Breast epithelium (tissue), 4 donors: ENCODE measurements around the gene CTNNBIP1. TPM values are rescaled to one million over a fixed set of nuclear protein-coding genes. Genes with fewer than 3 reads are reported as not detected.

Source experiments
- DNase-seq, 2 donors: peaks; one replicate each; pipeline ENCODE4 v3.0.0-alpha.2; 2019; ENCODE audit warnings: low spot score in 2 of 2
- H3K27ac ChIP-seq, 2 donors: fragments of 200-600 bp; sonication (generic) in 1 of 2; one replicate each; pipeline ENCODE4 v1.5.1; 2016 to 2019; ENCODE audit warnings: mild to moderate bottlenecking in 1 of 2
- H3K27me3 ChIP-seq, 2 donors: fragments of 200-600 bp; sonication (generic) in 1 of 2; one replicate each; pipeline versions ENCODE4 v1.5.1 to v1.6.0; 2017 to 2019; ENCODE audit warnings: control low read depth in 1 of 2, mild to moderate bottlenecking in 1 of 2
- H3K36me3 ChIP-seq: fragments of 200-600 bp; one replicate; pipeline ENCODE4 v1.5.1; 2019
- H3K4me1 ChIP-seq, 2 donors: fragments of 200-600 bp; sonication (generic); one replicate each; pipeline ENCODE4 v1.5.1; 2016 to 2019; ENCODE audit warnings: control low read depth in 1 of 2
- H3K4me3 ChIP-seq, 3 donors: fragments of 200-600 bp; sonication (generic); 1 replicate in 2 of 3; 2 replicates in 1 of 3; pipeline ENCODE4 v1.5.1; 2016 to 2019; ENCODE audit warnings: mild to moderate bottlenecking in 3 of 3, moderate library complexity in 2 of 3
- H3K9me3 ChIP-seq, 2 donors: fragments of 200-600 bp; sonication (generic) in 1 of 2; one replicate each; pipeline ENCODE4 v1.5.1; 2016 to 2019; ENCODE audit warnings: control low read depth in 1 of 2
- CTCF ChIP-seq, 3 donors: fragments of 450-650 bp; IDR thresholded peaks; one replicate each; pipeline ENCODE4 v1.5.1; 2016 to 2017; ENCODE audit warnings: antibody characterized with exemption in 3 of 3, mild to moderate bottlenecking in 3 of 3, moderate library complexity in 3 of 3
- POLR2A ChIP-seq: fragments of 450-650 bp; IDR thresholded peaks from one replicate; pipeline ENCODE4 v1.6.1; 2016; ENCODE audit warnings: antibody characterized with exemption, mild to moderate bottlenecking, moderate library complexity
- POLR2AphosphoS5 ChIP-seq, 3 donors: sonication (generic); formaldehyde crosslinking; IDR thresholded peaks; one replicate each; pipeline ENCODE4 v1.6.1; 2017; ENCODE audit warnings: antibody characterized with exemption in 3 of 3
- intact Hi-C: fragments of 100-400 bp; cut with DNase I; formaldehyde crosslinking; loops from one replicate; pipeline ENCODE4 v1.15.1; 2023; ENCODE audit warnings: low total_unique reads
- total RNA-seq, 3 donors: library from RNA; depleted of rRNA; stranded (reverse); fragments of >200 nt; gene quantifications; one replicate each; pipeline ENCODE4 v1.1.0, GENCODE V29; 2016

CTNNBIP1 gene
- total RNA-seq, 3 donors from 2014 or later = 25.9 to 37.9 (median 29.5) TPM

DNA sequence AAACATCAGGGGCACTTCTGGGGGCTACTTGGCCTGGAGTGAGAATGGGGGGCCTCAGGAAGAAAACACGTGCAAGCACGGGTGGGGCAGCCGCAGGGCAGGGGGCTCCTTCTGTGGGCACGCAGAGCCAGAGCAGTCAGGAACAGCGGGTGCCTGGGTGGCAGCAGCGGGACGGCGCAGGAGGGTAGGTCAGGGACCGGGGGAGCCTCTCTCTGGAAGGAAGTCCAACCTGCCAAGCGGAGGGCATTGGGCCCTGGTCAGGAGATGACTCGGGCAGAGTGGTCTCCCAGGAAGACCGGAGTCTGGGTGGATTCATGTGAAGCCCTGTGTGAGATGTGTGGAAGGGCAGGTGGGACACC lies 27.1 kb downstream of the CTNNBIP1 start:
- intact Hi-C loops = no loop called here
- DNase-seq = no peak
- H3K27me3 ChIP-seq = no peaks in the 10 kb centered on the region

DNA sequence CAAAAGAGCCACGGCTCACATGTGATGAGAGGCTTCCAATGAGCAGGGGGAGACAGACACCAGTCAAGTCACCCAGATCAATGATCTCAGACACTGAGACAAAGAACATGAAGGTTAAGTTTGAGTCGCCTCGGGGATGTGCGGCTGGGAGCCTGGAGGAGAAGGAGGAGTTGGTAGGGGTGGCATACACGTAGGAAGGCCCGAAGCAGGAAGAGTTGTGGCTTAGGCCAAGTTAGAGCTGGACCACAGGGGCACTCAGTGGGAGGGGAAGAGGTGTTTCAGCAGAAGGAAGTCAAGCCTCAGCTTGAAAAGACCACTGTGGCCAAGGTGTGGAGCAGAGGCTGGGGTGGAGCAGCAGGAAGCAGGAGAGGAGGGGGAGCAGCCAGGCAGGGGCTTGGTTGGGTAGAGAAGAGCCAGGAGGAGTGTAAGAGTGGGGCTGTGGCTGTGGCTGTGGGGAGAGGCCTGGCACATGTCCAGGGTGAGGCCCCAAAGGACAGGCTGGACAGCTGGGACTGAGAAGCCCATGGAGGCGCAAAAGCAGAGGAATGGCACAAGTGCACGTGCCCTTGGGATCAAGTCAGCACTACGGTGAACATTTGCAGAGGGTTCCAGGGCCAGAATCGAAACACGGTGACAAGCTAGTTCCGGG lies 27.6 kb downstream of the CTNNBIP1 start:
- DNase-seq = no peak
- Histone ChIP-seq H3K4me3 (no peak overlapping the region), H3K27me3 (no peaks in the 10 kb centered on the region), H3K4me1 (peaks cover 0 to 3% of the 10 kb centered on the region in 2 donors), H3K27ac (no peak overlapping the region), H3K36me3 (no peaks in the 10 kb centered on the region), H3K9me3 (no peaks in the 10 kb centered on the region)
- intact Hi-C loops = no loop called here
- TF ChIP-seq CTCF (IDR thresholded peaks at IDR 0.05) = no peak
- no peak for TF ChIP-seq POLR2A
- no peak for TF ChIP-seq POLR2AphosphoS5 (IDR thresholded peaks at IDR 0.05)

More for the DNA sequence above, 27.1 kb downstream of the CTNNBIP1 start:
- Histone ChIP-seq H3K27ac (peak overlapping the region in 1 of 2 donors; percentile 12), H3K4me3 (no peak overlapping the region), H3K9me3 (no peaks in the 10 kb centered on the region), H3K36me3 (no peaks in the 10 kb centered on the region), H3K4me1 (no peaks in the 10 kb centered on the region)
- no peak for TF ChIP-seq CTCF (IDR thresholded peaks at IDR 0.05)
- TF ChIP-seq POLR2A = no peak
- no peak for TF ChIP-seq POLR2AphosphoS5 (IDR thresholded peaks at IDR 0.05)

- Histone ChIP-seq H3K36me3 (no peaks in the 10 kb centered on the region), H3K27me3 (no peaks in the 10 kb centered on the region), H3K4me3 (no peak overlapping the region), H3K9me3 (no peaks in the 10 kb centered on the region), H3K4me1 (peaks cover 0 to 3% of the 10 kb centered on the region in 2 donors), H3K27ac (no peak overlapping the region)
- no peak for DNase-seq
- no peak for TF ChIP-seq POLR2A
- TF ChIP-seq CTCF (IDR thresholded peaks at IDR 0.05) = no peak
- TF ChIP-seq POLR2AphosphoS5 (IDR thresholded peaks at IDR 0.05) = no peak
- intact Hi-C loops = no loop called here
Observed at GRCh38 chr1:9881838-9882249, 28.2 kb downstream of the CTNNBIP1 start.

GRCh38 chr1:9878404-9878803 lies 31.7 kb downstream of the CTNNBIP1 start:
- Histone ChIP-seq H3K9me3 (no peaks in the 10 kb centered on the region), H3K36me3 (no peaks in the 10 kb centered on the region), H3K27ac (peak overlapping the region in 1 of 2 donors; percentile 52), H3K4me3 (no peak overlapping the region), H3K27me3 (no peaks in the 10 kb centered on the region), H3K4me1 (peaks cover 0 to 3% of the 10 kb centered on the region in 2 donors)
- no peak for TF ChIP-seq CTCF (IDR thresholded peaks at IDR 0.05)
- no peak for TF ChIP-seq POLR2AphosphoS5 (IDR thresholded peaks at IDR 0.05)
- TF ChIP-seq POLR2A = no peak
- no peak for DNase-seq
- intact Hi-C loops = no loop called here

- peaks cover 0 to 3% of the 10 kb centered on the region in 2 donors for H3K4me1 ChIP-seq
- H3K4me3 ChIP-seq = no peak overlapping the region
- H3K27me3 ChIP-seq = no peaks in the 10 kb centered on the region
- peak overlapping the region; percentile 15 to 52 for H3K27ac ChIP-seq
- peak in 1 of 2 donors; percentile 62 for DNase-seq
- TF ChIP-seq POLR2AphosphoS5 (IDR thresholded peaks at IDR 0.05) (no peak), CTCF (IDR thresholded peaks at IDR 0.05) (no peak), POLR2A (no peak)
- intact Hi-C loops = no loop called here
- no peaks in the 10 kb centered on the region for H3K36me3 ChIP-seq
- H3K9me3 ChIP-seq = no peaks in the 10 kb centered on the region
Observed at GRCh38 chr1:9877962-9878361, 32.1 kb downstream of the CTNNBIP1 start.
